ENCODE measurements around the gene IL18. TPM values are rescaled to one million over a fixed set of nuclear protein-coding genes. Genes with fewer than 3 reads are reported as not detected.

IL18 gene
- polyA plus RNA-seq (not detected in 2 replicates), polyA minus RNA-seq (not detected in 2 replicates)

DNA sequence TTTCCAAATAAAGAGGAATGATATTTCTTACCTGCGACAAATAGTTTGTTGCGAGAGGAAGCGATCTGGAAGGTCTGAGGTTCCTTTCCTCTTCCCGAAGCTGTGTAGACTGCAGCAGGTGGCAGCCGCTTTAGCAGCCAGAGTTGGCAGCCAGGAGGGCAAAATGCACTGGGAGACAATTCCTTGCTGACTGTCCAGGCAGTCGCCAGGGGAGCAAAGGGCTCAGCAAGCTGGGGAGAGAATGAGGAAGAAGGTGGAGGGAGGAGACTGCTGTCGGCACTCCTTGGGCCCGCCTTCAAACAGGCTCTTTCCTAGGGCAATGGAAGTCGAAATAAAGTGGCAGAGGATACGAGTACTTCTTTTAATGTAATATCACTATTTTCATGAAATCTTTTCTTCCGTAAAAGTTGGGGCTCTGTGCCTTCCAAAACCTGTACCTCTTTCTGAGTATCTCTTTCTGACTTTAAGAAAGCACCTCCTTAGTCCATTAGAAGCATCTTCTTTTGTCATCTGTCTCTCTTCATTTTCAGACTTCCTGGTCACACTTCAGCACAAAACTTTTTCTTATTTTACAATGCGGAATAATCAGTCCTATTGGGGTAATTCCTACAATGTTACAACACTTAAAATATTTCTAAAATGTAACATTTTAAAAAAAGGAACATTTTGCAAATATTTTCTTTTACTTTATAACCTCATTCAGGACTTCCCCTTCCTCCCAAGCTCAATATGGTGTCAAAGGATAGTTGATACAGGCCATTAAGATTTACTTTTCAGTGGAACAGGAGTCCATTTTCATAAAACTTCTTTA is at the start of gene IL18:
TSS of gene IL18 (minus strand) at position 220 of the 811 bp plus-strand sequence. CDS start 9,041 bp downstream, outside the sequence.
- H3K4me3 ChIP-seq (ENCODE audit: low read length), result no peak within 1 kb of the TSS
- H4K20me1 ChIP-seq (ENCODE audit: insufficient read depth), result no peaks in the 10 kb centered on the region
- H3K9me3 ChIP-seq (ENCODE audit: low read length), result no peaks in the 10 kb centered on the region
- TF ChIP-seq EZH2 (IDR thresholded peaks at IDR 0.05; ENCODE audit: borderline replicate concordance, insufficient read depth, low read length, poor library complexity, severe bottlenecking) (no peak), MXI1 (conservative IDR thresholded peaks at IDR 0.05; ENCODE audit: poor library complexity, severe bottlenecking) (no peak), POLR2AphosphoS5 (IDR thresholded peaks at IDR 0.05) (no peak), RAD21 (conservative IDR thresholded peaks at IDR 0.05) (no peak), TAF1 (IDR thresholded peaks at IDR 0.05; ENCODE audit: low read depth) (no peak), SMC3 (conservative IDR thresholded peaks at IDR 0.05; ENCODE audit: poor library complexity) (no peak), EP300 (conservative IDR thresholded peaks at IDR 0.05; ENCODE audit: poor library complexity, severe bottlenecking) (no peak)
- TF ChIP-seq, protein P1, sequence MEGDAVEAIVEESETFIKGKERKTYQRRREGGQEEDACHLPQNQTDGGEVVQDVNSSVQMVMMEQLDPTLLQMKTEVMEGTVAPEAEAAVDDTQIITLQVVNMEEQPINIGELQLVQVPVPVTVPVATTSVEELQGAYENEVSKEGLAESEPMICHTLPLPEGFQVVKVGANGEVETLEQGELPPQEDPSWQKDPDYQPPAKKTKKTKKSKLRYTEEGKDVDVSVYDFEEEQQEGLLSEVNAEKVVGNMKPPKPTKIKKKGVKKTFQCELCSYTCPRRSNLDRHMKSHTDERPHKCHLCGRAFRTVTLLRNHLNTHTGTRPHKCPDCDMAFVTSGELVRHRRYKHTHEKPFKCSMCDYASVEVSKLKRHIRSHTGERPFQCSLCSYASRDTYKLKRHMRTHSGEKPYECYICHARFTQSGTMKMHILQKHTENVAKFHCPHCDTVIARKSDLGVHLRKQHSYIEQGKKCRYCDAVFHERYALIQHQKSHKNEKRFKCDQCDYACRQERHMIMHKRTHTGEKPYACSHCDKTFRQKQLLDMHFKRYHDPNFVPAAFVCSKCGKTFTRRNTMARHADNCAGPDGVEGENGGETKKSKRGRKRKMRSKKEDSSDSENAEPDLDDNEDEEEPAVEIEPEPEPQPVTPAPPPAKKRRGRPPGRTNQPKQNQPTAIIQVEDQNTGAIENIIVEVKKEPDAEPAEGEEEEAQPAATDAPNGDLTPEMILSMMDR (IDR thresholded peaks at IDR 0.05; ENCODE audit: poor library complexity, severe bottlenecking), result no peak
- TF ChIP-seq, protein P2, sequence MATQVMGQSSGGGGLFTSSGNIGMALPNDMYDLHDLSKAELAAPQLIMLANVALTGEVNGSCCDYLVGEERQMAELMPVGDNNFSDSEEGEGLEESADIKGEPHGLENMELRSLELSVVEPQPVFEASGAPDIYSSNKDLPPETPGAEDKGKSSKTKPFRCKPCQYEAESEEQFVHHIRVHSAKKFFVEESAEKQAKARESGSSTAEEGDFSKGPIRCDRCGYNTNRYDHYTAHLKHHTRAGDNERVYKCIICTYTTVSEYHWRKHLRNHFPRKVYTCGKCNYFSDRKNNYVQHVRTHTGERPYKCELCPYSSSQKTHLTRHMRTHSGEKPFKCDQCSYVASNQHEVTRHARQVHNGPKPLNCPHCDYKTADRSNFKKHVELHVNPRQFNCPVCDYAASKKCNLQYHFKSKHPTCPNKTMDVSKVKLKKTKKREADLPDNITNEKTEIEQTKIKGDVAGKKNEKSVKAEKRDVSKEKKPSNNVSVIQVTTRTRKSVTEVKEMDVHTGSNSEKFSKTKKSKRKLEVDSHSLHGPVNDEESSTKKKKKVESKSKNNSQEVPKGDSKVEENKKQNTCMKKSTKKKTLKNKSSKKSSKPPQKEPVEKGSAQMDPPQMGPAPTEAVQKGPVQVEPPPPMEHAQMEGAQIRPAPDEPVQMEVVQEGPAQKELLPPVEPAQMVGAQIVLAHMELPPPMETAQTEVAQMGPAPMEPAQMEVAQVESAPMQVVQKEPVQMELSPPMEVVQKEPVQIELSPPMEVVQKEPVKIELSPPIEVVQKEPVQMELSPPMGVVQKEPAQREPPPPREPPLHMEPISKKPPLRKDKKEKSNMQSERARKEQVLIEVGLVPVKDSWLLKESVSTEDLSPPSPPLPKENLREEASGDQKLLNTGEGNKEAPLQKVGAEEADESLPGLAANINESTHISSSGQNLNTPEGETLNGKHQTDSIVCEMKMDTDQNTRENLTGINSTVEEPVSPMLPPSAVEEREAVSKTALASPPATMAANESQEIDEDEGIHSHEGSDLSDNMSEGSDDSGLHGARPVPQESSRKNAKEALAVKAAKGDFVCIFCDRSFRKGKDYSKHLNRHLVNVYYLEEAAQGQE (IDR thresholded peaks at IDR 0.05; ENCODE audit: borderline replicate concordance), result no peak
- H3F3A ChIP-seq (ENCODE audit: insufficient read depth, low read length, poor library complexity, severe bottlenecking), result no peaks in the 10 kb centered on the region
- H3K4me2 ChIP-seq (ENCODE audit: low read length), result no peak within 1 kb of the TSS
- no peak within 1 kb of the TSS for H2AFZ ChIP-seq (ENCODE audit: low read depth, low read length)
- H3K9ac ChIP-seq (ENCODE audit: low read length), result no peak within 1 kb of the TSS
- no peaks in the 10 kb centered on the region for H3K27me3 ChIP-seq (ENCODE audit: insufficient read depth, low read depth, low read length)
- H3K79me2 ChIP-seq (replicated peaks; ENCODE audit: insufficient read depth, low read length), result no peaks in the 10 kb centered on the region
- no peaks in the 10 kb centered on the region for H3K36me3 ChIP-seq (ENCODE audit: insufficient read depth, low read length)
- no peak within 1 kb of the TSS for H3K27ac ChIP-seq (ENCODE audit: low read length)
- H3K9me2 ChIP-seq (ENCODE audit: insufficient read depth, low read length), result no peaks in the 10 kb centered on the region

DNA sequence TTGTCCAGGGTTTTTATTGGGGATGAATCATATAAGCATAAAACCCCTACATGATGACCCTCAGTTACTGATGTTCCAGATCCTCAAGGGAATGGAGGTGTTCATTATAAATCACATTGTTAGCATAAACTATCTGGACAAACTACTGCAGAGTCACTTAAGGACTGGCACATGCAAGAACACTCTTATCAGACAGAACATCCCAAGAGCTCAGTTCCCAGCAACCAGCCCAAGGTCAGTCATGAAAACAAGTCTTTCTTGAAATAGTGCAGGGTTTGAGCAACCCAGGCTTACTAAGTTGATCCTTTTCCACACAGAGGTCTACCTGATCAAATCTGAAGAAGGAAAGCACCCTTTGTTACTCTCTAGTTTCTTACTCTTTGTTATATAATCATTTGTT is 48.8 kb upstream of the IL18 start:
- no peaks in the 10 kb centered on the region for H3K27me3 ChIP-seq (ENCODE audit: insufficient read depth, low read depth, low read length)

More for the DNA sequence above, 48.8 kb upstream of the IL18 start:
- Histone ChIP-seq H3K36me3 (ENCODE audit: insufficient read depth, low read length) (no peaks in the 10 kb centered on the region), H2AFZ (ENCODE audit: low read depth, low read length) (no peak overlapping the region), H3K9ac (ENCODE audit: low read length) (no peak overlapping the region), H3F3A (ENCODE audit: insufficient read depth, low read length, poor library complexity, severe bottlenecking) (no peaks in the 10 kb centered on the region), H3K9me3 (ENCODE audit: low read length) (no peaks in the 10 kb centered on the region), H3K9me2 (ENCODE audit: insufficient read depth, low read length) (no peaks in the 10 kb centered on the region), H4K20me1 (ENCODE audit: insufficient read depth) (no peaks in the 10 kb centered on the region), H3K79me2 (replicated peaks; ENCODE audit: insufficient read depth, low read length) (no peaks in the 10 kb centered on the region), H3K4me3 (ENCODE audit: low read length) (no peak overlapping the region), H3K27ac (ENCODE audit: low read length) (no peak overlapping the region), H3K4me2 (ENCODE audit: low read length) (no peak overlapping the region)
- TF ChIP-seq, protein P2 (IDR thresholded peaks at IDR 0.05; ENCODE audit: borderline replicate concordance), result no peak
- TF ChIP-seq RAD21 (conservative IDR thresholded peaks at IDR 0.05), result no peak
- TF ChIP-seq POLR2AphosphoS5 (IDR thresholded peaks at IDR 0.05), result no peak
